CD4-positive, alpha-beta T cell treated with Interleukin-15 for 1 hour (primary cell): ENCODE results near the gene ABHD14A.
"Not testable (repeated sequence)": the region's sequence is repeated elsewhere in the genome, so short reads cannot be mapped to it uniquely, and the experiment has no call there.

Source experiments
- DNase-seq: peaks from one replicate; pipeline ENCODE4 v3.0.0-alpha.2; 2020

Gene ABHD14A

DNA sequence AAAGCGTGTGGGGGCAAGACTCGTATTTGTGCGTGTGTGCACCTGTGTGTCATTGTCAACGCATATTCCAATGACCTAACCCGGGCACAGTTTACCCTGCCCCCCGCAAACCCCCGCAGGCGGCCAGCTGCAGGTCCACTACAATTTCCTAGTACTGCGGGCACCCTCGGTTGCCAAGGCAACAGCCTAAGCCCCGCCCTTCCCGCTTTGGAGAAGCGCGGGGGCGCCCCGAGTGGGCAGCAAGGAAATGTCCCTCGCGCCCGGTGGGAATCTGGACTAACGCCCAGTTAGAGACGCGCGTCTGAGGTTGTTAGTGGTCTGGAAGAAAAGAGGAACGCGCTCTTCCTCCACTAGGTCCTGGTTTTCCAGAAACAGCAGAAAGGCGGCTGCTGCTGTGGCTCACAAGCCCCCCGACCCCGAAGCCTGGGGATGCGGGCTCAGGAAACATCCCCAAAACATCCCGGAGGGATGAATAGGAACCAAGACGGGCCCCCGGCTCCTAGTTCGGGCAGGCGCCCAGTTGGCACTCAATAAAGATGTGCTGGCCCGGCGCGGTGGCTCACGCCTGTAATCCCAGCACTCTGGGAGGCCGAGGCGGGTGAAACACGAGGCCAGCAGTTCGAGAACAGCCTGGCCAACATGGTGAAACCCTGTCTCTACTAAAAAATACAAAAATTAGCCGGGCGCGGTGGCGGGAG is 1.1 kb downstream of the ABHD14A start:
- peak; percentile 27 for DNase-seq

DNA sequence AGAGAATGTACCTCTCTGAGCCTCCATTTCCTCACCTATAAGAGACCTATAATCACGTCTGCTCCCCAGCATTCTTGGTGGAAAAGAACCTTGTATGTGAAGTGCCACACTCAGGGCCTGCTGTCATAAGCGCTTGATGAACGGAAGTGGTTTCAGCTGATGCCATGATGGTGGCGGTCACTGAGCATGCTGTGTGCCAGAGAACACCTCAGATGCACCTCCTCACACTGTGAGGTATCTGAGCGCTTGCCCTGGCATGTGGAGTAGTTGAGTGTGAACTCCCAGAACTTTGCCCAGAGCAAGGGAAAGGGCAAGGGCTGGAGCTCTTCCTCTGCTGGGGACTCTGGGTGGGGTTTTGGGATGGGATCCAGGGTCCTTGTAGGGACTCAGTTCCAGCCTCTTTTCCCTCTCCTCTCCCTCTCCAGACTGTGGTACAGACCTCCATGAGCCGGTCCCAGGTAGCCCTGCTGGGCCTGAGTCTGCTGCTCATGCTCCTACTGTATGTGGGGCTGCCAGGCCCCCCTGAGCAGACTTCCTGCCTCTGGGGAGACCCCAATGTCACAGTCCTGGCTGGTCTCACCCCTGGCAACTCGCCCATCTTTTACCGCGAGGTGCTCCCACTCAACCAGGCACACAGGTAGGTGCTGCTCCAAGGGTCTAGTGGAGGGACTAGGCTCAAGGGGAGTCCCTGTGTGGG is 2.7 kb downstream of the ABHD14A start:
- no peak for DNase-seq

DNA sequence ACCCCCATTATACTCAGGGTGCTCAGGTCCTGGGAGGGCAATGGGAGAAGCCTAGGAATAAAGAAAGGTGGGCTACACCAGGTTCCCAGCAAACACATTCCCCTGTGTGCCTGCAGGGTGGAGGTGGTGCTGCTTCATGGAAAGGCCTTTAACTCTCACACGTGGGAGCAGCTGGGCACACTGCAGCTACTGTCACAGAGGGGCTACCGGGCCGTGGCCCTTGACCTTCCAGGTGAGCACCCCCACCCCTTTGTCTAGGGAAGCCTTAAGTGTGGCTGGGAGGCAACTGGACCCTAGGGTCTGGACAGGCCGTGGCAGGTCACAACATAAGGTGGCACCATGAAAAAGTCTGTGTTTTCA is 3.3 kb downstream of the ABHD14A start:
- DNase-seq, result no peak

DNA sequence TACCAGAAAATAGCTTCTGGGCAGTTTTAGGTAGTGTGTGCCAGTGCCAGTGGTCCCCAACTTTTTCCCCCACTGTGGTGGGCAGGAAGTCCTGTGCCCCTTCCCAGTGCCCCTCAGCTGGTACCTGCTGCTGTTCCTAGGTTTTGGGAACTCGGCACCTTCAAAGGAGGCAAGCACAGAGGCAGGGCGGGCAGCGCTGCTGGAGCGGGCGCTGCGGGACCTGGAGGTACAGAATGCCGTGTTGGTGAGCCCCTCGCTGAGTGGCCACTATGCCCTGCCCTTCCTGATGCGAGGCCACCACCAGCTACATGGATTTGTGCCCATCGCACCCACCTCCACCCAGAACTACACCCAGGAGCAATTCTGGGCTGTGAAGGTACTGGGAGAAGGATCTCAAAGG is 5.4 kb downstream of the ABHD14A start:
- DNase-seq, result no peak

DNA sequence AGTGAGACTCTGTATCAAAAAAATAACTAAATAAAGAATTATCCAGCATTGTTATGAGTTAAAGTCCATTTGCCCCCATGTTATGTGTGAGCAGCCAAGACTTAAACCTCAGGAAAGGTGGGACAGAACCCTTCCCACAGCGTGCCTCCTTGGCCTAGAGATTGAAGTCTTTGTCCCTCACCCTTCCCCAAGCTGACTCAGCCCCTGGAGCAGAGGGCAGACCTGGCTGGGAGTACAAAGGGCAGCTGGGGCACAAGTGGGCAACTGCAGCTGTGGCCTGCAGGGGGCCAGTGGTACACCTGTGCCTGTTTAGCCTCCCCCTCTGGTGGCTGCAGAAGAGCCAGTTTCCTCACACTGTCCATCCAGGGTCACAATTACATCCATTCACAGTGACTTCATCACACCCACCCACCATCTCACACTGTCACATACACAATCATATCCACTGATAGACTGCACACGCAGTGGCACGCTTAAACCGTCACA is 7.5 kb downstream of the ABHD14A start:
- DNase-seq, result peak; percentile 34

DNA sequence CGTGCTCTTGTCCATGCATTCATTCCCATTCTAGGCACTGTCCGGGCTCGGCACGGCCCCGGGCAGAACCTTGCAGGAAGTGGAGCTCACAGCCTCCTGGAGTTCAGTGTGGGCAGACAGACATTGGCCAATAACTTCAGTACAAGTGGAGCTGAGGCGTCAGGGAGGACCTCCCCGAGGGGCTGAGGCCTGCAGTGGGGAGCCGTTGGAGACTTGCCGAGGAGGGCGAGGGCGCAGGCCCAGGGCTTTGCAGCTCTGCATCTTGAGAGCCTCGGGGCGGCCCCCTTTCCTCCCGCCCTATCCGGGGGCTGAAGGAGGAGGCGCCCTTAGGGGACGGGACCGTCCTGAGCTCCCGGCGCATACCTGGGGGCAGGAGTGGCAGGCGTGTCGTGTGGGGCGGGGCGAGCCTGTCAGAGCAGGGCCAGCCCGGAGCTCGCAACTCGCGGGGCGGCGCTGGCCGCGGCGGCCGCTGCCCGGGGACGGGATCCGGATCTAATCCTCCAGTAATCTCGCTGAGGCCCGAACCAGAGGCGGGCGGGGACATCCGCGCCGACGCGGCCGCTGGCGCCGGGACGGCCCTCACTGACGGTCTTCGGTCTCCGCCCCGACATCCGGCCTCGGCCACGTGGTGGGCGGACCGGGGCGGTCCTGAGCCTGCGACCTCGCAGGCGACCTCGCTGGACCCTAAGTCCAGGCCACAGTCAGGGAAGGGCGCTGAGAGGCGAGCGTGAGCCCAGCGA is 8.1 kb downstream of the ABHD14A start, which contains the start of gene ACY1:
Gene ACY1 (plus strand): TSS at position 698 of the 740 bp plus-strand sequence. CDS start 530 bp downstream, outside the sequence.
- peak; percentile 69 for DNase-seq

DNA sequence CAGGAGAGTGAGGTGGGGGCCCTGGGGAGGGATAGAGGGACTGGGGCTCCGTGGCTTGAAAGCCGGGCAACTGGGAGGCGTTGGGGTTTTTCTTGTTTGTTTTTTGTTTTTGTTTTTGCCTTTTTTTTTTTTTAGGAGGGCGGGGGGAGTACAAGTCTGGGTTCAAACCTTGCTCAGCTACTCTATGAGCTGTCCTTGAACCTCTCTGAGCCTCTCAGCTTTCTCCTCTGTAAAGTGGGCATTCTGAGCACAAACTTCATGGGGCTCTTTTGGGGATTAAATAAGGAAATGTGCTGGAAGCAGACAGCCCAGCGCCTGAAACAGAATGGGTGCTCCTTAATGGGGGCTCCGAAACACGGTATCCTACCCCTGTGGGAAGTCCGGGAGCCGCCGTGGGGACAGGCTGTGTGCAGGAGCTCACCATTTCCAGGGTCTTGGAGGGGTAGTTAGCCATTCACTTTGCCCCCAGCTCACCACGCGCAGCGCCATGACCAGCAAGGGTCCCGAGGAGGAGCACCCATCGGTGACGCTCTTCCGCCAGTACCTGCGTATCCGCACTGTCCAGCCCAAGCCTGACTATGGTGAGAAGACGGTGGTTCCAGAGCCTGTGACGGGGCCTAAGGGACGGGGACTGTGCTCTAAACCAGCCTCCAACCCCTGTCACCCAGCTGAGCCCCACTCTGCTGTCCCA is 8.9 kb downstream of the ABHD14A start:
- no peak for DNase-seq

DNA sequence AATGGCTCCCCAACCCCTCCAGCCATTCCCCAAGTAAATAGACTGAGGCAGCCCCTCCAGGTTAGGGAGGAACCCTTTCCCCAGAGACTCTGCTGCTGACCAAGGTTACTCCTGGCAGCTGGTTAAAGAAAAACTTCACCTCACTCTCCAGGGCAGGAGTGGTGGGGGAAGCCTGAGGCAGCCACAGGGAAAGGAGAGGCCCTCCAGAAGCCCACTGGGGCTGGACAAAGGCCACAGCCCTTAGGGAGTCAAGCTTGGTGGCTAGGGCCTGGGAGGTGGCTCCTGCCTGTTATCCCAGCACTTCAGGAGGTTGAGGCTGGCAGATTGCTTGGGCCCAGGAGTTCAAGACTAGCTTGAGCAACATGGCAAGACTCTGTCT is 9.4 kb downstream of the ABHD14A start:
- no peak for DNase-seq

DNA sequence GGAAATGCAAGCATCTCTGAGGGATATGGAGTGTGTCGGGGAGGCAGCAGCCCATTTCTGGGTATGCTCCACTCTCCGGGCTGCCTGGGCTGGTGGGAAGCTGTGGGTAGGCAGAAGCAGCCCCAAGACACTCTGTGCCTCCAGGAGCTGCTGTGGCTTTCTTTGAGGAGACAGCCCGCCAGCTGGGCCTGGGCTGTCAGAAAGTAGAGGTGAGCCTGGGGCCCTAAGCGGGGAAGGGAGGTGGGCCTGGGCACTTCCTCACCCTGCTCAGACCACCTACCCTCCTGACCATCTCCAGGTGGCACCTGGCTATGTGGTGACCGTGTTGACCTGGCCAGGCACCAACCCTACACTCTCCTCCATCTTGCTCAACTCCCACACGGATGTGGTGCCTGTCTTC is 10.2 kb downstream of the ABHD14A start:
- no peak for DNase-seq

DNA sequence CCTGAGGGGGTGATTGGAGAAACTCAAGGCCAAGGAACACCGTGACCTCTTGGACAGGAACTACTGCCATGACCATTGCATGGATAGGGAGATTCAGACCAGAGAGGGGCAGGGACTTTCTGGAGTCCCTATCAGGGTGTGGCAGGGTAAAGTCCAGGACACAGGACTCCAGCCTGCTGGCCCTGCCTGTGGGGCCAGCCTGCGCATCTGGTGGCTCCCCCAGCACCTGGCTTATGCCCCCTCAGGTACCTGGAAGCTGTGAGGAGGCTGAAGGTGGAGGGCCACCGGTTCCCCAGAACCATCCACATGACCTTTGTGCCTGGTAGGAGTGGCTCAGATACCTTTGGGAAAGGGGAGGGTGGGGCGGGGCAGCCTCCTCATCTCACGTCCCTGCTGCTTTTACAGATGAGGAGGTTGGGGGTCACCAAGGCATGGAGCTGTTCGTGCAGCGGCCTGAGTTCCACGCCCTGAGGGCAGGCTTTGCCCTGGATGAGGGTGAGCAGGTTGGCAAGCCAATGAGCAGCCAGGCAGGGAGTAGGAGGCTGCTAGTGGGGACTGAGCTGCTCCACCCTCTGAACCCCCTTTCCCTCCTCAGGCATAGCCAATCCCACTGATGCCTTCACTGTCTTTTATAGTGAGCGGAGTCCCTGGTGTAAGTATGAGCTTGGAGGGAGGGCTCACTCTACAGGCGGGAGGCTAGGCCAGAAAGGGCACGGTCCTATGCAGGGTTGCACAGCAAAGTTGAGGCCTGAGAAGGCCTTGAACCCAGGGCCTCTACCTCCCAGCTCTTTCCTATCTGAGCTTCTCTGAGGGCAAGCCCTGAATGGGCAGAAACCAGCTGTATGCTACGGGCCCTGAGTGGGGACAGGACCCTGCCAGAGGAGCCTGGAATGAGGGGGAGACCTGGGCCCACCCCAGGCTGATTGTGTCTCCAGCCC is 11.4 kb downstream of the ABHD14A start:
- DNase-seq, result no peak

DNA sequence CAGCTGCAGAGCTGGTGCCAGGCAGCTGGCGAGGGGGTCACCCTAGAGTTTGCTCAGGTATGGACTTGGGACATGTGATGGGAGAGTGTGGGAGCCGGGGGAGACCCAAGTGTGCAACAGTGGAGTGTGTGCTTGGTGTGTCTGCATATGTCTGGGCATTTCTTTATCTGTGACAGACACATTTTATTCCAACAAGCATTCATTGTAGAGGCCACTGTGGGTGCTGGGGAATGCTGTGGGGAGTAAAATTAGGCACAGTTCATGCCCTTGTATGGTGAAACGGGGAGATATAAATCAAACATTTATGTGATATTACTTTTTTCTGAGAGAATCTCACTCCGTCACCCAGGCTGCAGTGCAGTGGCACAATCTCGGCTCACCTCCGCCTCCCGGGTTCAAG is 12.7 kb downstream of the ABHD14A start:
- DNase-seq, result no peak

DNA sequence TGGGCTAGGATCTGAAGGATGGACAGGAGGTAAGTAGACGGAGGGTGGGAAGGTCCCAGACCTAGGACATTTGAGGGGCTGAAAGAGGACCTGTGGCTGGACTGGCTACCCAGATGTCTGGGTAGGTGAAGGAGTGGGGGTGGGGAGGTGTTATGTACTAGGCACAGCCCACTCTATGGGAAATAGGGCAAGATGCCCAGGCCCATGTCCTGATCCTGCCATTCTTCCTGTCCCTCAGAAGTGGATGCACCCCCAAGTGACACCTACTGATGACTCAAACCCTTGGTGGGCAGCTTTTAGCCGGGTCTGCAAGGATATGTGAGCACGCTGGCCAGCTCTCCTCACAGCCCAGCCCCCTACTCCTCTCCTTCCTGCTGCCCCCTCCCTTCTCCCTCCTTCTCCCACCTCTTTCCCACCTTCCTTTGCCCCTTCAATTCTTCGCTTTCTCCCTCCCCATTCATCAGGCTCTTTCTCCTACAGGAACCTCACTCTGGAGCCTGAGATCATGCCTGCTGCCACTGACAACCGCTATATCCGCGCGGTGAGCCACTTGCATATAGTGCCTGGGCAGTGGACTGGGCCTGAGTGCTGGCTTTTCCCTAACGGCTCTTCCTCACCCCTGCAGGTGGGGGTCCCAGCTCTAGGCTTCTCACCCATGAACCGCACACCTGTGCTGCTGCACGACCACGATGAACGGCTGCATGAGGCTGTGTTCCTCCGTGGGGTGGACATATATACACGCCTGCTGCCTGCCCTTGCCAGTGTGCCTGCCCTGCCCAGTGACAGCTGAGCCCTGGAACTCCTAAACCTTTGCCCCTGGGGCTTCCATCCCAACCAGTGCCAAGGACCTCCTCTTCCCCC is 13.7 kb downstream of the ABHD14A start:
- no peak for DNase-seq

DNA sequence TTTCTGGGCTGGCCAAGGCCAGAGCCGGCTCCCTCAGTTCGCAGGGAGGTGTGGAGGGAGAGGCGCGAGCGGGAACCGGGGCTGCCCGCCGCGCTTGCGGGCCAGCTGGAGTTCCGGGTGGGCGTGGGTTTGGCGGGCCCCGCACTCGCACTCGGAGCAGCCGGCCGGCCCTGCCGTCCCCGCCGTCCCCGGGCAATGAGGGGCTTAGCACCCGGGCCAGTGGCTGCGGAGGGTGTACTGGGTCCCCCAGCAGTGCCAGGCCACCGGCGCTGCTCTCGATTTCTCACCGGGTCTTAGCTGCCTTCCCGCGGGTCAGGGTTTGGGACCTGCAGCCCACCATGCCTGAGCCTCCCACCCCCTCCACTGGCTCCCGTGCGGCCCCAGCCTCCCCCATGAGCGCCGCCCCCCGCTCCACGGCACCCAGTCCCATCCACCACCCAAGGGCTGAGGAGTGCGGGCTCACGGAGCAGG is 15.7 kb downstream of the ABHD14A start:
- not testable (repeated sequence) for DNase-seq

DNA sequence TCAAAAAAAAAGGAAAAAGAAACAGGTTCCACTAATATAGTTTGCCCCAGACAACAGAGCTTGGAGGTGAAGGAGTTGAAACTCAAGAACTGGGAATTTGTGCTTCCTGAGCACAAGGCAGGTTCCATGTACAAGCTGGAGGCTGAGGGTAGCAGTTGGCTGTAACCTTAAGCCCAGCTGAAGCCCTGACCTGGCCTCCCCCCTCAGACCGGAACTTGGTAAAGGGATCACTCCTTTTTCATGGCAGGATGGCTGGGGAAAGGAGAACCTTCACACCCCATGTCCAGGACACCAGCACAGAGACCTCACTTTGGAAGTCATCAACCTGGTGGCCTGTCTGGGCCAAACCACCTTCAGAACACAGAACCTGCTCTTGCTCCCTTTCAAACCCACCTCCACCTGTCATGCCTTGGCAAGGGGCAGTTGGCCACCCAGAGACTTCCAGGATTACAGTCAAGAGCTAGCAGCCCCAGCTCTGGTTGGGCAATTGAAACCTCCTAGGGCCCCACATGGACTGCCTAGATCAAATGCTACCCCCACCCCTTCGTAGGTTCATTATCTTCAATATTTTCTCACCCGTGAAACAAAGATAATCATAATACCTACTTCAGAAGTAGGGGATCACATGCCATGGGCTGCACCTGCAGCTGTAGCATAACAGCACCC is 17.3 kb downstream of the ABHD14A start:
- DNase-seq, result no peak

DNA sequence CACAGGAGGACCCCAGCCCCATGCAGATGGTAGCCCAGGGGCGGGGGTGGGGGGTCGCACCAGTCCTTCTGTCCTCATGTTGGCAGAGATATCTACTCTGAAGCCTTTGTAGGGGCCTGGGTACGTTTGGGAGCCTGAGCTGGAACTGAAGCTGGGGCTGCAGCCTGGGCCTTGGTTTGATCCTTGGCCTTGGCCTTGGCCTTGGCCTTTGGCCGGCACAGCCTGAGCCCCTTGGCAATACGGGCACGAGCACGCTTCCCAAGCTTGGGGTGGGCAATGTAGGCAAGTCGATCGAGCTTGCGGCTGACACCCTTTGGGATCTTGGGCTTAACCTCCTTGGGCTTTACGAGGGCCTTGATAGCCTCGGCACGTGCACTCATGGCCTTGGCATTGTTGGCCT is 18.8 kb downstream of the ABHD14A start:
- not testable (repeated sequence) for DNase-seq

DNA sequence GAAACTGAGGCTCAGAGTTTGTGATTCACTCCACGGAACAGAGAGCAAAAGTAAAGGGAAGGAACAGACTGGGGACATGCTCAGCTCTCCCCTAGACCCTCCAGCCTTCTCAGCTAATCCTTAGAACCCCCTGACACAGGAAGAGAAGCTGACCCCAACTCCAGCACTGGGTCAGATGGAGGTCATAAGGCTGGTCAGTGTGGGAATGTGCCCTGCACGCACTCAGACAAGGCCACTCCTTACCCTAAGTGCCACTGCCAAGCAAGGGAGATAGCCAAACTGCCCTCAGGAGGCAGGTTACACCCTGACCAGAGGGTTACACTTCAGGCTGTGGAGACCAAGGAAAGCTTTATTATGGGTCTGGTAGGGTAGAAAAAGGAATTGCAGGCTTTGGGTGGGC is 19.7 kb downstream of the ABHD14A start:
- no peak for DNase-seq

DNA sequence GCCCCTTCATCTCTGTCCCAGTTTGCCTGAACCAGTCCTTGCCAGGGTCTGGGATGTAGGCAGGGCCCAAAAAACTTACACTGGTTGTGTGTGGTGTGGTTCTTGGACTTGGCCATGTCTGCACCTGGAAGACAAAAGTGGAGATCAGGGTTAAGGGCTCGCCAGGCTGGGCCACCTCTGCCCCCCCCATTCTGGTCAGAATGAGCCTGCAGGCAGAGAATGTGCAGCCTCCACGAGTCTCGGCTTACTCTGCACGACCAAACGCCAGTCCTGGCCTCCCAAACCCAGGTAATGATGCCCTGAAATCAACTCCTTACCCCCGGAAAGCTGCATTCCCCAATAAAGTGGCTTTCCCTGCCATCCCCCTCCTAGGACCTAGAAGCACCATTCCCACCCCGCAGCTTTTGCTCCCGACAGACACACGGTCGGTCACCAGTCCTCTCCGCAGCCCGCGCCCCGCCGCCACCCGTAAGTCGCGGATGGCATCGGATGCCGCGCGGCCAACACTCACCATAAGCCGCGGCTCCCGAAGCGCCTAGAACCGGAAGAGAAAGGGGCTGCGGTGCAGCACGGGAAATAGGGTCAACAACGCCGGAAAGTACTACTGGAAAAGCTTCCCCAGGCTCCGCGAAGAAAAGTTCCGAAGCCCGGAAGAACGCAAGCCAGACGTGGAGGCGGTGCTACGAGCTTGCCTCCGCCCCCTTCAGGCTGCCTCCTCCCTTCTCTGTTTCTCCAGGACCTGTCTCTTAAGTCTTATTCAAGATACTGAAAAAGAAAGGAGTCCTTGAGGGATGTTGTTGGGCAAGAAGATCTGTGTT is 20.7 kb downstream of the ABHD14A start, which contains the start of gene RPL29:
Gene RPL29 (minus strand): TSS at position 550 of the 818 bp plus-strand sequence. CDS start 434 bp downstream, at position 116.
- DNase-seq, result peak; percentile 93

DNA sequence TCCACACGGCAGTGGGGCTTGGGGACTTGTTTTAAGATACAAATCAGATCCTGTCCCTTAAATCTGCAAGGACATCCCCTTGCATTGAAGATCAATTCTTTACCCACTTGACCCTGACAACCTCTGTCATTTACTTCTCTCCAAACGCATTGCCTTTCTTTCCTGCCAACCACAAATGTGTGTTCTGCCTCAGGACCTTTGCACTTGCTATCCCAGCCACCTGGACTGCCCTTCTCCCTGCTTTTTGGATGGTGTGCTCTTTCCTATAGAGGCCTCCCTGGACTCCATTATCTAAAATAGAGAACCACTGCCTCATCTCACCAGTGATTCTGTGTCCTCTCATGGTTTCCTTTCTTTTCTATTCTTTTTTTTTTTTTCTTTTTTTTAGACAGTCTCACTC is 22.3 kb downstream of the ABHD14A start:
- DNase-seq, result no peak

DNA sequence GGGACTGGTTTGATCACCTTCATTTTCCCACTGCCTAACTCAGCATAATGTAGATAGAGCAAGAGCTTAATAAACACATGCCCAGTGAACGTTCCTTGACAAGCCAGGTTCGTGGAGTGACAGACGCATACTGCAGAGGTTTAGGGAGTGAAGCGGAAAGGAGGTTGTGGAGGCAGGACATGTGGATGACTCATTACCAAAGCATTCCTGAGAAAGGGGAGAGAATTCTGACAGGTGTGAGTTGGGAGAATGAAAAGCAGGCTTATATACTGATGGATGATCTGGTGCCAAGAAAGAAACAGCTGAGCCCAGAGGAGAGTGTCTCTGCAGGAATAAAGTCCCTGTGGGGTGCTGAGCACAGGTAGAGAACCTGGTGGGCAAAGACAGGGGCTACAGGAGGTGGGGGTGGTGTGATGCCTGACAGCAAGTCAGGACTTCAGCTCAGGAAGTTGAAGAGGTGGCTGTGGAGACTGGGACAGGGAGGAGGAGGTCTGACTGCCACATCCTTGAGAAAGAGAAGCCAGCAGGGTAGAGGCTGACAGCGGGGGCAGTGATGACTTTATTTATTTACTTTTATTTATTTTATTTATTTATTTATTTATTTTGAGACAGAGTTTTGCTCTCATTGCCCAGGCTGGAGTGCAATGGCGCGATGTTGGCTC is 23.2 kb downstream of the ABHD14A start:
- DNase-seq, result no peak
